Tibial nerve (tissue), 3 donors: ENCODE measurements around the gene PARD3B.

Experiments used
- POLR2A ChIP-seq, 2 donors: fragments of 450-650 bp; IDR thresholded peaks; one replicate each; pipeline ENCODE4 v1.6.1; 2017; ENCODE audit warnings: antibody characterized with exemption in 2 of 2, mild to moderate bottlenecking in 2 of 2, moderate library complexity in 2 of 2
- TF ChIP-seq, protein P1 (sequence below), 5 experiments: fragments of 200-600 bp in 3 of 5; fragments of 450-650 bp in 2 of 5; sonication (generic) in 3 of 5; IDR thresholded peaks; one replicate each; pipeline ENCODE4 v1.5.1; 2016 to 2019; ENCODE audit warnings: antibody characterized with exemption in 5 of 5, mild to moderate bottlenecking in 3 of 5, moderate library complexity in 2 of 5

DNA sequence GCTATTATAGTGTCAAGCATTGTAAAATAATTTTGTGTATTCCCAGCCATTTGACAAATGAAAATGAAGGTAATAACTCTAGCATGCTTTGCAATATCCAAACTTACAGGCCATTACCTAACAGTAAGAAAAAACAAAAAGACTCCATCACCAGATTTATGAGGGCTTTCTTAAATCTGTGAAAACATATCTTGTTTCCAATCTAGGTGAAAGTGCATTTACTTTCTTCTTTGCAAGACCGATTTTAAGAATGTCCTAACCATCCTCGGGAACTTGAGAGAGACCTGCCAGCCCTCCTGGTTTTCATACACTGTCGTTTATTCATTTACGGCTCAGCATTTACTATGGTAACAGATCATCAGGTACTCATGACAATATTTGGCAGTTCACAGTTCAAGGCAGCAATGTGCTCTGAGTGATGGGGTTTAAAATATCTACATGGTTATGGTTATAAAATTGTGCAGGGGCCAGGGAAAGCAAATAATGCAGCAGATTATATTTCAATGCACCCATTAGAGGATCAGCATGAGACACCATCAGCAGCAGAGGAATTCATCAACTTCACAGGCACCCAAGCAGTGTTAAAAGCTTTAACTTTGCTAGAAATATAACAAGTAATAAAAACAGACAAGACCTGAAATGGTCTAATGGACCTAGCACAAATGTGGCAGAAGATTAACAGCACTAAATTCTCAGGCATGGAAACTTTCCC lies 34.4 kb upstream of the PARD3B start:
- TF ChIP-seq, protein P1, sequence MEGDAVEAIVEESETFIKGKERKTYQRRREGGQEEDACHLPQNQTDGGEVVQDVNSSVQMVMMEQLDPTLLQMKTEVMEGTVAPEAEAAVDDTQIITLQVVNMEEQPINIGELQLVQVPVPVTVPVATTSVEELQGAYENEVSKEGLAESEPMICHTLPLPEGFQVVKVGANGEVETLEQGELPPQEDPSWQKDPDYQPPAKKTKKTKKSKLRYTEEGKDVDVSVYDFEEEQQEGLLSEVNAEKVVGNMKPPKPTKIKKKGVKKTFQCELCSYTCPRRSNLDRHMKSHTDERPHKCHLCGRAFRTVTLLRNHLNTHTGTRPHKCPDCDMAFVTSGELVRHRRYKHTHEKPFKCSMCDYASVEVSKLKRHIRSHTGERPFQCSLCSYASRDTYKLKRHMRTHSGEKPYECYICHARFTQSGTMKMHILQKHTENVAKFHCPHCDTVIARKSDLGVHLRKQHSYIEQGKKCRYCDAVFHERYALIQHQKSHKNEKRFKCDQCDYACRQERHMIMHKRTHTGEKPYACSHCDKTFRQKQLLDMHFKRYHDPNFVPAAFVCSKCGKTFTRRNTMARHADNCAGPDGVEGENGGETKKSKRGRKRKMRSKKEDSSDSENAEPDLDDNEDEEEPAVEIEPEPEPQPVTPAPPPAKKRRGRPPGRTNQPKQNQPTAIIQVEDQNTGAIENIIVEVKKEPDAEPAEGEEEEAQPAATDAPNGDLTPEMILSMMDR (IDR thresholded peaks at IDR 0.05): no peak
- no peak for TF ChIP-seq POLR2A (IDR thresholded peaks at IDR 0.05)
